ENCODE results near the gene FGD1. TPM values are rescaled to one million over a fixed set of nuclear protein-coding genes. Genes with fewer than 3 reads are reported as not detected.

FGD1 gene
- total RNA-seq, 1 donor from 2014 or later = 29.5 TPM

DNA sequence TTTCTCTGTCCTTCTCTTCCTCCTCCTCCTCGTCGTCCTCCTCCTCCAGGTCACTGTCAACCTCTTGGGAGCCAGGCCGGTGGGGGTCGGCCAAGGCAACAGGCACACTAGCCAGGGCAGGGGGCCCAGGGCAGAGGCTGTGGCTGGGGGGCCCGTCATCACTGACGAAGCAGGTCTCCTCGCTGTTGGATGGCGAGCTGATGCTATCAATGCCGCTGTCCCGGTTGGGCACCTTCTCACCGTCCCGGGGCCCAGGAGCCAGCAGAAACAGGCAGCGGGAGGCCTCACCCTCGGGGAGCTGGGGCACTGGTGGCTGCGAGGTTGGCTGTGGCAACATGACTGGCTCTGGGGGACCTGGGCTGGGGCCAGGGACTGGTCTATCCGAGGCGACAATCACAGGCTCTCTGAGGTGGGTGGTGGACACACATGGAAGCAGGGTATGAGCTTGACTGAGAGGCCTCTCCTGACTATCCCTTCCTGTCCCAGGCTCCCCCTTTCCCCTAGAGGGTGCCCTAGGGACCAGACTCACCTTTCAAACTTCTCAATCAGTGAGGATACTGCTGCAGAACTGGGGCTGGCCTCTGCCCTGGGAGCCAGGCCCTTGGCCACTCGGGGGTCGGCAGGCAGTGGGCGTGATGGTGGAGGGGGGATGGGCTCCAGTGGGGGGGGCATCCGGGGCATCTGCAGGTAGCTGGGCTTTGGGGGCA, 25.8 kb downstream of the FGD1 start:
- no peak for DNase-seq (ENCODE audit: extremely low spot score, unreplicated experiment)
- TF ChIP-seq, protein P1, sequence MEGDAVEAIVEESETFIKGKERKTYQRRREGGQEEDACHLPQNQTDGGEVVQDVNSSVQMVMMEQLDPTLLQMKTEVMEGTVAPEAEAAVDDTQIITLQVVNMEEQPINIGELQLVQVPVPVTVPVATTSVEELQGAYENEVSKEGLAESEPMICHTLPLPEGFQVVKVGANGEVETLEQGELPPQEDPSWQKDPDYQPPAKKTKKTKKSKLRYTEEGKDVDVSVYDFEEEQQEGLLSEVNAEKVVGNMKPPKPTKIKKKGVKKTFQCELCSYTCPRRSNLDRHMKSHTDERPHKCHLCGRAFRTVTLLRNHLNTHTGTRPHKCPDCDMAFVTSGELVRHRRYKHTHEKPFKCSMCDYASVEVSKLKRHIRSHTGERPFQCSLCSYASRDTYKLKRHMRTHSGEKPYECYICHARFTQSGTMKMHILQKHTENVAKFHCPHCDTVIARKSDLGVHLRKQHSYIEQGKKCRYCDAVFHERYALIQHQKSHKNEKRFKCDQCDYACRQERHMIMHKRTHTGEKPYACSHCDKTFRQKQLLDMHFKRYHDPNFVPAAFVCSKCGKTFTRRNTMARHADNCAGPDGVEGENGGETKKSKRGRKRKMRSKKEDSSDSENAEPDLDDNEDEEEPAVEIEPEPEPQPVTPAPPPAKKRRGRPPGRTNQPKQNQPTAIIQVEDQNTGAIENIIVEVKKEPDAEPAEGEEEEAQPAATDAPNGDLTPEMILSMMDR (IDR thresholded peaks at IDR 0.05) = no peak
- Mint-ChIP-seq H3K36me3 (ENCODE audit: unreplicated experiment) (peaks cover 10% of the 10 kb centered on the region), H3K9me3 (ENCODE audit: unreplicated experiment) (no peaks in the 10 kb centered on the region), H3K4me1 (ENCODE audit: unreplicated experiment) (no peaks in the 10 kb centered on the region), H3K27me3 (ENCODE audit: unreplicated experiment) (no peaks in the 10 kb centered on the region), H3K4me3 (ENCODE audit: unreplicated experiment) (no peak overlapping the region), H3K27ac (ENCODE audit: unreplicated experiment) (no peak overlapping the region)

- no peaks in the 10 kb centered on the region for H3K27me3 Mint-ChIP-seq (ENCODE audit: unreplicated experiment)
- TF ChIP-seq, protein P1 (IDR thresholded peaks at IDR 0.05) = peak; percentile 45
- H3K27ac Mint-ChIP-seq (ENCODE audit: unreplicated experiment) = peak overlapping the region; percentile 45
- H3K36me3 Mint-ChIP-seq (ENCODE audit: unreplicated experiment) = peaks cover 12% of the 10 kb centered on the region
- peaks cover 4% of the 10 kb centered on the region for H3K9me3 Mint-ChIP-seq (ENCODE audit: unreplicated experiment)
- no peak overlapping the region for H3K4me3 Mint-ChIP-seq (ENCODE audit: unreplicated experiment)
- no peak for DNase-seq (ENCODE audit: extremely low spot score, unreplicated experiment)
- H3K4me1 Mint-ChIP-seq (ENCODE audit: unreplicated experiment) = no peaks in the 10 kb centered on the region
Observed at GRCh38 chrX:54452920-54453319, 43.1 kb downstream of the FGD1 start.

- H3K4me3 Mint-ChIP-seq (ENCODE audit: unreplicated experiment) = no peak overlapping the region
- no peak overlapping the region for H3K27ac Mint-ChIP-seq (ENCODE audit: unreplicated experiment)
- no peak for DNase-seq (ENCODE audit: extremely low spot score, unreplicated experiment)
- H3K36me3 Mint-ChIP-seq (ENCODE audit: unreplicated experiment) = peaks cover 10% of the 10 kb centered on the region
- H3K4me1 Mint-ChIP-seq (ENCODE audit: unreplicated experiment) = no peaks in the 10 kb centered on the region
- H3K9me3 Mint-ChIP-seq (ENCODE audit: unreplicated experiment) = peaks cover 4% of the 10 kb centered on the region
- TF ChIP-seq, protein P1 (IDR thresholded peaks at IDR 0.05) = no peak
- H3K27me3 Mint-ChIP-seq (ENCODE audit: unreplicated experiment) = no peaks in the 10 kb centered on the region
Observed at GRCh38 chrX:54449929-54450328, 46.1 kb downstream of the FGD1 start.

DNA sequence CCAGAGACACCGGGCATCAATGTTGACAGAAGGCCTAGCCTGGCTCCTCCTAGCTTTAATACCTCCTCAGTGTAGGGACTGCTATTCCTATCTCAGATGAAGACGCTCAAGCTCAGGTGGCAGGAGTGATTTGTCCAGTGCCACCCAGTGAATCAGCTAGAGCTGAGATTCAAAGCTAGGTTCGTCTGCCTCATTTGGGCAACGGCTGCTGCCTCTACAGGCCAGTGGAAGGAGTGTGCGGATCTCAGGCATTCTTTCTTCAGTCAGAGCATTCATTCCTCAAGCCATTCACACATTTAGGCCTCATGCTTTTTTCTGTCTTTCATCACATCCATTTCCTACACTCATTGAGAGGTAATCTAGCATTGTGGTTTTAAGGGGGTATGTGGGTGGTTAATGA, 48.6 kb downstream of the FGD1 start:
- Mint-ChIP-seq H3K27me3 (ENCODE audit: unreplicated experiment) (no peaks in the 10 kb centered on the region), H3K36me3 (ENCODE audit: unreplicated experiment) (peaks cover 6% of the 10 kb centered on the region), H3K4me3 (ENCODE audit: unreplicated experiment) (no peak overlapping the region), H3K9me3 (ENCODE audit: unreplicated experiment) (peaks cover 7% of the 10 kb centered on the region), H3K27ac (ENCODE audit: unreplicated experiment) (no peak overlapping the region), H3K4me1 (ENCODE audit: unreplicated experiment) (no peaks in the 10 kb centered on the region)
- DNase-seq (ENCODE audit: extremely low spot score, unreplicated experiment) = no peak
- TF ChIP-seq, protein P1 (IDR thresholded peaks at IDR 0.05) = peak; percentile 25

GRCh38 chrX:54446084-54446483, 50.0 kb downstream of the FGD1 start:
- Mint-ChIP-seq H3K27me3 (ENCODE audit: unreplicated experiment) (no peaks in the 10 kb centered on the region), H3K27ac (ENCODE audit: unreplicated experiment) (no peak overlapping the region), H3K9me3 (ENCODE audit: unreplicated experiment) (peaks cover 10% of the 10 kb centered on the region), H3K36me3 (ENCODE audit: unreplicated experiment) (peaks cover 6% of the 10 kb centered on the region), H3K4me1 (ENCODE audit: unreplicated experiment) (peaks cover 10% of the 10 kb centered on the region), H3K4me3 (ENCODE audit: unreplicated experiment) (no peak overlapping the region)
- TF ChIP-seq, protein P1 (IDR thresholded peaks at IDR 0.05) = no peak
- no peak for DNase-seq (ENCODE audit: extremely low spot score, unreplicated experiment)
